Epidermal melanocyte (primary cell): ENCODE results near the gene SNX9.
"Not testable (repeated sequence)": the region's sequence is repeated elsewhere in the genome, so short reads cannot be mapped to it uniquely, and the experiment has no call there.

ENCODE experiments used
- DNase-seq: peaks from one replicate; pipeline ENCODE4 v3.0.0; 2011; ENCODE audit warnings: low spot score; ENCODE audit not compliant: insufficient read length

SNX9 gene

DNA sequence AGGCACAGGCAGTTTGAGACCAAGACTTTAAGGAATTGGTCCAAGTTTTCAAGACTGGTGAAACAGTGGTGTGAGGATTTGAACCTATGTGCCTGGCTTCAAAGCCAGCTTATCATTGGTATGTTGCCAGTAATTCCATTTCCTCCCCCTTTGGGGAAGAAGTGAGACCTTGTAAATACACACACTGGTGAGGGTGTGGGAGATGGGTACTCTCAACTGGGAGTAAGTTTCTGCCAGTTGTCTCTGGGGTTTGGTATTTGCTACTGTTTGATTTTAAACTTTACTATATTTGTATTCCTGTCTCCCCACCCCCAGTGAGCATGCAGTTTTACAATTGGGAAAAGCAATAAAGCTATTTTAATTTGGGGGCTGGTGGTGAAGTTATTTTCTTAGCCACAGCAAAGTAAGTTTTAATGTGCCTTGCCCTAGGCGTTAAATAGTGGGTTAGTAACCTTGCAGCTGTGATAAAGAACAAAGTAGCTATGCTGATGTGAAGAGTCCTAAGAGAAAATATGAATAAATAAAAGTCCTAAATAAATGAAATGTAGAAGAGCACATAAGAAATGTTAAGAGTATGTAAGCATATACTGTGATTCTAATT is 31.0 kb downstream of the SNX9 start:
- no peak for DNase-seq

- no peak for DNase-seq
Measured at GRCh38 chr6:157855325-157855724, 32.3 kb downstream of the SNX9 start.

- not testable (repeated sequence) for DNase-seq
Measured at GRCh38 chr6:157855804-157856203, 32.8 kb downstream of the SNX9 start.

GRCh38 chr6:157858664-157859063 is 35.6 kb downstream of the SNX9 start:
- DNase-seq, result not testable (repeated sequence)

GRCh38 chr6:157859775-157860504 is 36.9 kb downstream of the SNX9 start:
- no peak for DNase-seq

DNA sequence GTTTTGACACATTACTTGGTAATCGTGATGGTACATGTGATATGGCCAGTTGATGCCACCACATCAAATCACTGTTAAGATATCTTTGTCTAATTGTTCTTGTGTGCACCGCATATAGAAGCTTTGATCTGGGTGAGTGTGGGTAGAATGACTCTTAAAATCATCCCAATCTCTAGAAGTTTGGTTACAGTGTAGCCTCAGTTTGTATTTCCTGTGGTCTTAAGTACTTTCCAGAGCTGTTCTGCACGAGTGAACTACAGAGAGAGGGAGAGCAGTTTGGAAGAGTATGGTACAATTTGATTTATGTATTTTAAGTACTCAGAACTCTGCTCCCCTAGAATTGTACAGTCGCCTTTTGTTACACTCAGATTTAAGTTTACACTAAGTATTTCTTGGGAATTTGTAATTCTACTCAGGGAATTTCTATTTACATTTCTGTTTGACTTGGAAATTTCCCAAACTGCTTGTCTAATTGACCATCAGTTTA is 37.5 kb downstream of the SNX9 start:
- DNase-seq, result no peak

- DNase-seq, result no peak
Measured at GRCh38 chr6:157861184-157861583, 38.1 kb downstream of the SNX9 start.

DNA sequence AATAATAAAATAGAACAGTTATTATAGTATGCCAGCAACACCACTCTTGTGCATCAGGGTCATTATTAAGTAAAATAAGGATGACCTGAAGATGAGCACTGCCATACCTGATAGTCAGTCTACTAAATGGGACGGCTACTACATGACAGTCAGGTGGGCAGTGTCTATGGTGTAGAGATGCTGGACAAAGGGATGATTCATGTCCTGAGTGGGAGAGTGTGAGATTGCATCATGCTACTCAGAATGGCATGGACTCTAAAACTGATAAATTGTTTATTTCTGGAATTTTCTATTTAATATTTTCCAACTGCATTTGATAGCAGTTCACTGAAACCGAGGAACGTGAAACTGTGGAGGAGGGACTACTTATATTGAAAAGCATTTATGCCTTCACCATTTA is 38.8 kb downstream of the SNX9 start:
- DNase-seq, result no peak

GRCh38 chr6:157862706-157863105 is 39.7 kb downstream of the SNX9 start:
- DNase-seq, result no peak

GRCh38 chr6:157864185-157864761 is 41.2 kb downstream of the SNX9 start:
- DNase-seq, result no peak

- DNase-seq, result no peak
Measured at GRCh38 chr6:157865249-157865648, 42.2 kb downstream of the SNX9 start.

GRCh38 chr6:157867155-157867559 is 44.1 kb downstream of the SNX9 start:
- no peak for DNase-seq

GRCh38 chr6:157867981-157868380 is 44.9 kb downstream of the SNX9 start:
- no peak for DNase-seq

- DNase-seq, result no peak
Measured at GRCh38 chr6:157868835-157869234, 45.8 kb downstream of the SNX9 start.

DNA sequence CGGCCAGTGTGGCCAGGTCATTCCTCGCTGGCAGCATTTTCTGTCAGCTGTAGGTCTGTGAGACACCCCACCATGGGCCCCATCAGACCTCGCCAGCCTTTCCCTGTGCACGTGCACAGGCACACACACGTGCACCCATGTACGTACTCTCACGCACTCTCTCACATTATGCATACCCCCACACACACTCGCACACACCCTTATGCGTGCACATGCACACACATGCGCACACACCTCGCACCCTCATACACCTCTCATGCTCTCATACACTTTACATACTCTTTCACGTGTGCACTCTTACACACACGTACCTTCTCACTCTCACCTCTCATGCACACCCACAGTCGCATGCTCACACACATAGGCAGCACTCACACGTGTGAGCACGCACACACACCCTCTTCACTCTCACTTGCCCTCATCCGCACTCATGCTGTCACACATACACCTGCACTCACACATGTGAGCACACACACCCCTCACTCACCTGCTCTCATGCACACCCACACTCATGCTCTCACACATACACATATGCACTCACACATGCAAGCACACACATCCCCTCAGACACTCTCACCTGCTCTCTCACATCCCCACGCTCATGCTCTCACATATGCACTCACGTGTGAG is 46.7 kb downstream of the SNX9 start:
- no peak for DNase-seq

GRCh38 chr6:157873735-157874344 is 50.8 kb downstream of the SNX9 start:
- no peak for DNase-seq

DNA sequence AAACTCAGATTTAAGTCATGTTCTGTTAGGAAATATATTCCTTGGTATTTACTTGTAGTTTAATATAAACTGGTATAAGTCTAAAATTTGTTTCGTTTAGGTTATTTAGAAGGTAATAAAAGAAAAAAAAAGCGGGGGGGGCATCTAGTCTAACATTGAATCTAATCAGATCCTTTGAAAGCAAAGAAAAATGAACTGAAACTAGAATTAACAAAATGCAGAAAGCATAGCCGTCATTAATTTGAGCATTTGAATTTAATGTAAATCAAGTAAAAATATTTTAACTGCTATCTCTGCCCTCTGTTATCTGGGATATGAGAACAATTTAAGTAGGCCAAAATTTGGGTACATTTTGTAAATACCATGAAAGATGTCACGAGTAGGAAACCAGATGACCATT is 54.1 kb downstream of the SNX9 start:
- DNase-seq, result no peak

- no peak for DNase-seq
Measured at GRCh38 chr6:157877573-157878438, 54.8 kb downstream of the SNX9 start.

- no peak for DNase-seq
Measured at GRCh38 chr6:157879034-157879872, 56.2 kb downstream of the SNX9 start.

- no peak for DNase-seq
Measured at GRCh38 chr6:157879873-157880254, 56.8 kb downstream of the SNX9 start.
